ENCODE results near the gene PEX11B. TPM values are rescaled to one million over a fixed set of nuclear protein-coding genes. Genes with fewer than 3 reads are reported as not detected.

The PEX11B gene
- total RNA-seq, 1 experiment from 2014 or later = 13.7 TPM

DNA sequence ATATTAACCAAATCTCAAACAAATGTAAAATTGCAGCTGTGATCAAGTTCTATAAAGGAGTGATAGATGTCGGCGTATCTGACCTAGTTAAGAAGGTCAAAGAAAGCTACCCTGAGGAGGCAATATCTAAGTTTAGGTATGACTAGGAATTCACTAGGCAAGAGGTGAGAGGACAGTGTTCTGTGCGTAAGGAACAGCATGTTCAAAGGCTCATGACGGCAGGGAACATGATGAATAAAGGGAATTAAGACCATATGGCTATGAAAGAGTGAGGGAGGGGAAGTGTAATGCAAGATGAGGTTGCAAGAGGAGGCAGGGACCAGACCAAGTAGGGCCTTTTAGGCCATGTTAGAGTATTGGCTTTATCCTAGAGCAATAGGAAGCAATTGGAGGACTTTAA, 30.7 kb upstream of the PEX11B start:
- H3K9me3 Mint-ChIP-seq = no peaks in the 10 kb centered on the region
- Histone ChIP-seq H3K56ac (ENCODE audit: insufficient read length, low read depth, low read length) (no peak overlapping the region), H2BK20ac (ENCODE audit: low read depth, low read length, poor library complexity, severe bottlenecking) (no peak overlapping the region), H4K20me1 (ENCODE audit: control insufficient read depth, insufficient read depth, insufficient read length) (no peaks in the 10 kb centered on the region), H3K27ac (ENCODE audit: insufficient read length, low read depth, low read length) (no peak overlapping the region), H3K14ac (ENCODE audit: insufficient read depth, low read length) (no peak overlapping the region), H3K18ac (ENCODE audit: insufficient read length, low read depth, low read length) (no peak overlapping the region), H3K9ac (ENCODE audit: extremely low read depth, insufficient read length, low read length) (no peak overlapping the region), H2AFZ (ENCODE audit: low read length) (no peak overlapping the region), H3K9me3 (ENCODE audit: control insufficient read depth, low read depth, low read length) (no peaks in the 10 kb centered on the region), H3K27me3 (ENCODE audit: insufficient read depth, low read length) (no peaks in the 10 kb centered on the region), H3K4me1 (ENCODE audit: insufficient read depth, low read length) (peaks cover 6% of the 10 kb centered on the region; the same call in 1 of the 2 replicates), H4K5ac (ENCODE audit: insufficient read length, low read depth, low read length) (no peak overlapping the region), H3K79me2 (ENCODE audit: insufficient read depth, low read length) (no peaks in the 10 kb centered on the region), H3K4me2 (ENCODE audit: insufficient read depth, insufficient read length, low read length) (no peak overlapping the region), H4K91ac (ENCODE audit: insufficient read length, low read depth, low read length) (no peak overlapping the region), H2BK12ac (ENCODE audit: insufficient read length, low read depth, low read length) (no peak overlapping the region), H2BK120ac (ENCODE audit: low read depth, low read length, poor library complexity, severe bottlenecking) (no peak overlapping the region), H2BK15ac (ENCODE audit: low read depth, low read length) (no peak overlapping the region), H3K23me2 (ENCODE audit: insufficient read length, low read depth, low read length, poor library complexity, severe bottlenecking) (no peaks in the 10 kb centered on the region), H3K4ac (ENCODE audit: low read depth, low read length) (no peak overlapping the region), H3T11ph (ENCODE audit: low read length) (no peak overlapping the region), H2AK5ac (ENCODE audit: insufficient read length, low read length) (no peak overlapping the region), H2BK5ac (ENCODE audit: insufficient read length, low read length) (no peak overlapping the region), H4K8ac (replicated peaks; ENCODE audit: insufficient read length, low read depth, low read length) (no peak overlapping the region), H3K79me1 (ENCODE audit: insufficient read depth, low read depth, low read length, poor library complexity, severe bottlenecking) (no peaks in the 10 kb centered on the region), H3K23ac (ENCODE audit: insufficient read length, low read depth, low read length) (no peak overlapping the region)
- no peak overlapping the region for H3K4me3 Mint-ChIP-seq
- TF ChIP-seq, protein P1, sequence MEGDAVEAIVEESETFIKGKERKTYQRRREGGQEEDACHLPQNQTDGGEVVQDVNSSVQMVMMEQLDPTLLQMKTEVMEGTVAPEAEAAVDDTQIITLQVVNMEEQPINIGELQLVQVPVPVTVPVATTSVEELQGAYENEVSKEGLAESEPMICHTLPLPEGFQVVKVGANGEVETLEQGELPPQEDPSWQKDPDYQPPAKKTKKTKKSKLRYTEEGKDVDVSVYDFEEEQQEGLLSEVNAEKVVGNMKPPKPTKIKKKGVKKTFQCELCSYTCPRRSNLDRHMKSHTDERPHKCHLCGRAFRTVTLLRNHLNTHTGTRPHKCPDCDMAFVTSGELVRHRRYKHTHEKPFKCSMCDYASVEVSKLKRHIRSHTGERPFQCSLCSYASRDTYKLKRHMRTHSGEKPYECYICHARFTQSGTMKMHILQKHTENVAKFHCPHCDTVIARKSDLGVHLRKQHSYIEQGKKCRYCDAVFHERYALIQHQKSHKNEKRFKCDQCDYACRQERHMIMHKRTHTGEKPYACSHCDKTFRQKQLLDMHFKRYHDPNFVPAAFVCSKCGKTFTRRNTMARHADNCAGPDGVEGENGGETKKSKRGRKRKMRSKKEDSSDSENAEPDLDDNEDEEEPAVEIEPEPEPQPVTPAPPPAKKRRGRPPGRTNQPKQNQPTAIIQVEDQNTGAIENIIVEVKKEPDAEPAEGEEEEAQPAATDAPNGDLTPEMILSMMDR (conservative IDR thresholded peaks at IDR 0.05) = no peak
- H3K4me1 Mint-ChIP-seq = peaks cover 16 to 21% of the 10 kb centered on the region in 2 experiments
- H3K27ac Mint-ChIP-seq = no peak overlapping the region
- DNase-seq = no peak
- no peaks in the 10 kb centered on the region for H3K27me3 Mint-ChIP-seq (ENCODE audit: low read depth)
- no peaks in the 10 kb centered on the region for H3K36me3 Mint-ChIP-seq (ENCODE audit: insufficient read depth in 1 of 3, low read depth in 3 of 3)
- WGBS (ENCODE audit: extremely low coverage, insufficient read length, low lambda C conversion rate) = no CpG with 5 or more reads among the region's 4 CpGs

All from H9 (cell line).